ENCODE measurements around the gene LRRC47.

Gene LRRC47

DNA sequence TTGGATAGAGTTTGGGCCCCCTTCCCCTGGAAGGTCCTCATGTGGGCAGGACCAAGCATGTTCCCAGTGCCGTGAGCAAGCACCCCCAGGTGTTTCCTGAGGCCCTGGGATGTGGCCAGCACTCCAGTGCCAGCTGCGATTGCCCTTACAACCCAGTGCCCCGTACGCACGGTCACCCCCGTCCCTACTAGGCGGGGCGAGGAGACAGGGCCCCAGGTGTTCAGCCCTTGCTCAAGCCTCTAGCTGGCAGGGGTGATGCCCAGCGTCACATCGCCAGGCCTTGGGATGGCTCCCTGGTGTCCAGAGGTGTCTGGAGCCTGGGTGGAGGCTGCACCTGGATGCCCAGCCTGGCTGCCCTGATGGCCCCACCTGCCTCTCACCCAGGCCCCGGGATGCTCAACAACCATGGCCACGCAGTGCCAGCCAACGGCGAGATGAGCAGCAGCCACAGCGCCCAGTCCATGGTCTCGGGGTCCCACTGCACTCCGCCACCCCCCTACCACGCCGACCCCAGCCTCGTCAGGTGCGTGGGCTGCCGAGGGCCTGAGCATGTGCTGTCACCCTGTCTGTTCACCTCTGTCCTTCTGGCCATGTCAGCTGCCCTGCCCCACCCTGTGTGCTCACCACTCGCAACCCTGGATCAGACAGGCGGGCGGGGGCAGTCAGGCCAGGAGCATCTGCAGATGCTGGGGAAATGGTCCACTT lies 65.6 kb downstream of the LRRC47 start:
- DNase-seq: no peak

- DNase-seq: no peak
Measured at GRCh38 chr1:3729594-3730542, 66.4 kb downstream of the LRRC47 start.

All from NCI-H1417 treated with DMSO at 0.1 percent for 48 hours (cell line).